NCI-H1436 treated with DMSO at 0.1 percent for 48 hours (cell line): ENCODE data around the gene UGGT2.
"Not testable (repeated sequence)": the region's sequence is repeated elsewhere in the genome, so short reads cannot be mapped to it uniquely, and the experiment has no call there.

Experiments
- DNase-seq: peaks from one replicate; lab custom pipeline; 2025; lab: John Stamatoyannopoulos, UW

The UGGT2 gene

DNA sequence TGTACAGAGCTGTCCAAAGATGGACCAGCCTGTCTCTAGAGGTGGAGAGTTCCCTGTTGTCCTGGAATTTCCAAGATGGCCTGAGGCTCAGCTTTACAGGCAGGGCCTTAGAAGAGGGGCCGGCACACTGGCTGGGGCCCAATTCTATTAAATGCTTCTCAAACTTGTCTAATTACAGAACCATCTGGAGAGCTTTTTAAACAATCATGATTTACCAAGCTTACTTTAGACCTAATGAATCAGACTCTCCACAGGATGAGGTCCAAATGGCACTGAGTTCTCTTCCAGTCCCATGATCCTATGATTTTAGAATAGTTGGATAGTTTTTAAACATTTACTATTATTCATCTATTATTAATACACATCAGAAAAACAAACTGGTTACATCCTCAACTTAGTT lies 252.8 kb downstream of the UGGT2 start:
- DNase-seq, result no peak

- DNase-seq, result no peak
Observed at GRCh38 chr13:95797016-95797415, 256.2 kb downstream of the UGGT2 start.

DNA sequence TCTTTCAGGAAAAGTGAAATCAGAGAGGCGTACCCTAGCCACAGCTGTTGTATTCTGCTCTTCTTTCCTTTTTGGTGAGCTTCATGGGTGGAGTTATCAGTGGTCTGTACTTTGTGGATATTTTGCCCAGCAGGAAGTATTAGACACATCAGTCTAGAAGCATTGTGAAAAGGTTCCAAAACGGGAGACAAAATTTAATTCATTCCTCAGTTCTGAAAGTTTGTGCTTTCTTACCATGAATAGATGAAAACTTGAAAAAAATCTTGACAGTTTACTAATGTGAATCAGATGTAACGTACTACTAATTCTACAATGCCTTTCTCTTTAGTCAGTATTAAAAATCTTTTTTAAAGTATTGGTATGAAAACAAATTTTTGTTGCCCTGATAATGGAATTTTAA lies 259.4 kb downstream of the UGGT2 start:
- DNase-seq, result no peak

GRCh38 chr13:95793018-95793555 lies 260.1 kb downstream of the UGGT2 start:
- no peak for DNase-seq

- DNase-seq, result no peak
Observed at GRCh38 chr13:95791084-95791722, 262.0 kb downstream of the UGGT2 start.

GRCh38 chr13:95789315-95789714 lies 263.9 kb downstream of the UGGT2 start:
- not testable (repeated sequence) for DNase-seq

GRCh38 chr13:95788100-95788463 lies 265.1 kb downstream of the UGGT2 start:
- DNase-seq, result no peak

GRCh38 chr13:95787356-95788099 lies 265.7 kb downstream of the UGGT2 start:
- no peak for DNase-seq

DNA sequence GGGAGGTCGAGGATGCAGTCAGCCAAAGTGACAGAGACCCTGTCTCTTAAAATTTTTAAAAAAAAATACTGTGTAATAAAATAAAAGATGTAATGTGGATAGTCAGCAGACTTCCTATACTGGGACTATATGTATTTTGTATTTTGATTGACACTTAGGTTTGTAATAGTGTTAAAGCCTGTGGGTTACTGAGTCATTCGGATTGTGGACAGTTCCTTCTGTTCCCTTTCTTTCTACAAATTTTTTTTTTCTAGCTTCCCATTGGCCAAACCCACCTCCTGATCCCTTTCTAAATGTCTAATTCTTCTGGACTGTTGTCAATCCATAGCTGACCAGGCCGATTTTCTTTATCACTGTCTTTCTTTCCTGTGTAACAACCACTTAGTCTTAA lies 268.3 kb downstream of the UGGT2 start:
- no peak for DNase-seq

DNA sequence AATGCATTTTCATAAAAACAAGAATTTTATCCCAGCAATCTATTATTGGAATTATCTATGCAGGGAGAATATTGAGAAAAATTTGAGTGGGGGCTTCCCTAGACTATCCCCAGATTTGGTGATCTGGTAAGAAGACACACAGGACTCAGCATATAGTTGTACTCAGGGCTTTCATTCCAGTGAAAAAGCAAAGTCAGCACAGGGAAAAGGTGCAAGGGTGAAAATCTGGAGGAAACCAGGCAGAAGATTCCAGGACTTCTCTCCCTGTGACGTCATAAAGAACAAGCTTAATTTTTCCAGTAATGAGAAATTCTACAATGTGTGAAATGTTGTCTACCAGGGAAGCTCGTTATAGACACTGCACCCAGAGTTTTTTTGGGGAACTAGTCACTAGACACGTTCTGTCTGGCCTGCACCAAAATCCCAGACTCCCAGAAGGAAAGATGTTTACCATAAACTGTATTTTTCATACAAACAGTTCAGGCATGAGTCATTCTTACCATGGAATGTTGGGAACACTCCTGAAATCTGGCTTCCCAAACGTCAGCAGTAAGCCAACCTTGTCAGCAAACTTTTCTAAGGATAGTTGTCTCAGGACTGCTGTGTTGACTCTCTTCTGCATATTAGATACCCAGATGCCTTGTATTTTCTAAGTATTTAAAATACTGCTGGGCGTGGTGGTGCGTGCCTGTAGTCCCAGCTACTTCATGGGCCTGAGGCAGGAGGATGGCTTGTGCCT lies 268.9 kb downstream of the UGGT2 start:
- DNase-seq, result no peak

- DNase-seq, result no peak
Observed at GRCh38 chr13:95783747-95784146, 269.5 kb downstream of the UGGT2 start.

- DNase-seq, result not testable (repeated sequence)
Observed at GRCh38 chr13:95781940-95782339, 271.3 kb downstream of the UGGT2 start.

DNA sequence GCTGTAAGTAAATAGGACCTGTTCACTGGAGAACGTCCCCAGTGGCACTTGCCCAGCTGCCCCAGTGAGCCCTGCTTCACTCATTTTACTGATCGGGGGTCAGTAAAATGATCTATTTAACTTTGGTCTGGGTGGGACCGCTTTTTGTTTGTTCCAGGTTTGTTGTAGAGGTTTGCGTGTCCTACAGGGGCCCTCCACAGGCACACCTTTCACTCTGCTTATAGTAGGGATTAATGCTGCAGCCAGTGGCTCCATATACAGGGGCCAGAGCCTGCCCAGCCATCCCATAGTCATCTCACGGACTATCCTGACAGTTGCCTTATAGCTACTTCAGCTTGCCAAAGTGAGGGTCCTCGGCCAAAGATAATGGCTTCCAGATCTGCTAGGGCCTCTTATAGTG lies 272.2 kb downstream of the UGGT2 start:
- no peak for DNase-seq

- no peak for DNase-seq
Observed at GRCh38 chr13:95779522-95779921, 273.7 kb downstream of the UGGT2 start.

DNA sequence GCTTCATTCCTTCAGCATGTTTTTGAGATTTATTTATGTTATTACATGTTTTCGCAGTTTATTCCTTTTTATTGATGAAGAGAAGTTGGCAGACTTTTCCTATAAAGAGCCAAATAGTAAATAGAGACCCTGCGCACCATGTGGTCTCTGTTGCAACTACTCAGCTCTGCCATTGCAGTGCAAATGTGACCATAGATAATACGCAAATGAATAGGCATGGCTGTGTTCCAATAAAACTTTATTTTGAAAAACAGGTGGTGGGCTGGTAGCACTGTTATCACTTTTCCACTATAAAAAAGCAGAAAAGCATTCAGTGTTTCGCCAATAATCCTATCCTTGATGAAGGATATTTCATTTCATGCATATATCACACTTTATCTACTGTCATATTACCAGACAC lies 281.3 kb downstream of the UGGT2 start:
- no peak for DNase-seq

GRCh38 chr13:95763601-95764000 lies 289.6 kb downstream of the UGGT2 start:
- no peak for DNase-seq

DNA sequence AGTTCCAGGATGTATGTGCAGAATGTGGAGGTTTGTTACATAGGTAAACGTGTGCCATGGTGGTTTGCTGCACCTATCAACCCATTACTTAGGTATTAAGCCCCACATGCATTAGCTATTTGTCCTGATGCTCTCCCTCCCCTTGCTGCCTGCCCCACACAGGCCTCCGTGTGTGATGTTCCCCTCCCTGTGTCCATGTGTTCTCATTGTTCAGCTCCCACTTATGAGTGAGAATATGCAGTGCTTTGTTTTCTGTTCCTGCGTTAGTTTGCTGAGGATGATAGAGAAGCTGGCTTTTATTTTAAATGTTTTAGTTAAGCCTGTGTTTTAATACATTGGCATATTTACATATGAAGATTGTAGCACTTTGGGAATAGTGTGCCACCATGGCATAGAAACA lies 290.6 kb downstream of the UGGT2 start:
- not testable (repeated sequence) for DNase-seq

DNA sequence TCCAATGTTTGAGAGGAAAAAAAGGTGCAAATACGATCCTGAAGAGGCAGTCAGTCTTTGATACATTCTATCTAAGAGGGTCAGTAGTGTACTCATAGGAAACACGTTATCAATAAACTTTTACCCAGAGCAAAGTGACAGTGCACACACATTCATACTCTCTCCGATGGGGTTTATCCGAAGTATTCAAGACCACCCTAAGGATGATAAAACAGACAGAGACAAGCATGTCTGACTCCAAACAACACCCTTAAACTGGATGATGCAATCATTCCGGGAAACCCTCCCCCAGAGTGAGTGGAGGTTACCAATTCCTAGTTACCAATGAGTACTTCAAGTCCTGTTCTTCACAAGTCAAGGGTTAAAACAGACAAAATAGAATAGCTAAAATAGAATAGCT lies 297.1 kb downstream of the UGGT2 start:
- no peak for DNase-seq

GRCh38 chr13:95754069-95754468 lies 299.1 kb downstream of the UGGT2 start:
- no peak for DNase-seq

- no peak for DNase-seq
Observed at GRCh38 chr13:95752677-95753076, 300.5 kb downstream of the UGGT2 start.
